DMS 273 (cell line): ENCODE results near the gene COL18A1.

Experiments used
- DNase-seq: peaks from one replicate; lab custom pipeline; 2025; ENCODE audit not compliant: unreplicated experiment; lab: John Stamatoyannopoulos, UW

The COL18A1 gene

DNA sequence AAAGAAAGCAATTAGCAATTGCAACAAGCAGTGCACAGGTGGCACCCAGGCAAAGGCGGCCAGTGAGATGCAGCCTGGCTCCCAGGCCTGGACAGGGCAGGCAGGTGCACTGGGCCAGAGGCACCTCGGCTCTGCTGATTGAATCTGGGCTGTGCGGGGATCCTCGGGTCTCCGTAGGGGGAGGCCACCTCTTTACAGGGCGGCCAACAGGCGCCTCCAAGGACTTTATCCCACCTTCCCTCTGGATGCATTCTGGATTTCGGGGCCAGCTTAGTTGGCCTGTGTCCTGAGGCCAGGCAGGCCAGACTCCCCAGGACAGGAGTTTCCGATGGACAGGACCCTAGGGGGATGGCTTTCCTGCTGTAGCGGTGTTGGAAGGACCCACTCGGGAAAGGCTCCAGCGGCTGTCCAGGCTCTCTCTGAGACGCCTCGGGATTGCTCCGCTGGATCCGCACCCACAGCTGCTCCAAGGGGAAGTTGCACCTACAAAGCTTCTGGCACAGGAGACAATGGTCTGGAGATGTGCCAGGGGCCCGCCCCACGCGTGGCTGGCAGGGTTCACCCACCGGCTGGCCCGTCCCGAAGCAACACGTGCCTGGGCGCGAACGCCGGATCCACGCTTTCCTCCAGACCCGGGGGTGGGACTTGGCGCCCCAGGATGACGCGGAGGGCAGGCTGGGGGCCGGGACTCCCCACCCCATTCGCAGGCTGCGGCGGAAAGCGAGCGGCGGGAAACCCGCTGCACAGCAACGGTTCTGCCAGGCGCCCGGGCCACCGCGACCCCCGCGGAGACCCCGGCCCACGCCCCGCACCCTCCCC, 136.5 kb downstream of the COL18A1 start:
- peak; percentile 88 for DNase-seq

DNA sequence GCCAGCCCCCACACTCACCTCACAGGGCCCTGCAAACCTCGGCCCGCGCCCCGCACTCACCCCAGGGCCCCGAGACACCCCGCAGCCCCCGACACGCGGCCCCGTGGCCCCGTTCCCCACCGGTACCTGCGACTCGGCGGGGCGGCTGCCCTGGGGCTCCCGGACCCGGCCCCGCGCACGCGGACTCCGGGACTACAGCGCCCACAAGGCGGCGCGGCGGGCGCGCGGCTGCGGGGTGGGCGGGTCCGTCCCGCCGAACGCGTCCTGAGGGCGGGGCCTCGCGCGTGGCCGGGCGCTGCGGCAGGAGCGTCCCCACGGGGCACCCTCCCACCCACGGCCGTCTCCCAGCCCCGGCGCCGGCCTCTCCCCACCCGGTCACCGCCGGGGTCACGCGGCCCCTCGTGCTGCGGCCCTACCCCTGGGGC, 137.3 kb downstream of the COL18A1 start, which contains the start of gene SLC19A1:
Gene SLC19A1, minus strand, starts transcription at position 199 of the 425 bp plus-strand sequence. CDS start 4,481 bp downstream, outside the sequence.
- DNase-seq = peak; percentile 90

DNA sequence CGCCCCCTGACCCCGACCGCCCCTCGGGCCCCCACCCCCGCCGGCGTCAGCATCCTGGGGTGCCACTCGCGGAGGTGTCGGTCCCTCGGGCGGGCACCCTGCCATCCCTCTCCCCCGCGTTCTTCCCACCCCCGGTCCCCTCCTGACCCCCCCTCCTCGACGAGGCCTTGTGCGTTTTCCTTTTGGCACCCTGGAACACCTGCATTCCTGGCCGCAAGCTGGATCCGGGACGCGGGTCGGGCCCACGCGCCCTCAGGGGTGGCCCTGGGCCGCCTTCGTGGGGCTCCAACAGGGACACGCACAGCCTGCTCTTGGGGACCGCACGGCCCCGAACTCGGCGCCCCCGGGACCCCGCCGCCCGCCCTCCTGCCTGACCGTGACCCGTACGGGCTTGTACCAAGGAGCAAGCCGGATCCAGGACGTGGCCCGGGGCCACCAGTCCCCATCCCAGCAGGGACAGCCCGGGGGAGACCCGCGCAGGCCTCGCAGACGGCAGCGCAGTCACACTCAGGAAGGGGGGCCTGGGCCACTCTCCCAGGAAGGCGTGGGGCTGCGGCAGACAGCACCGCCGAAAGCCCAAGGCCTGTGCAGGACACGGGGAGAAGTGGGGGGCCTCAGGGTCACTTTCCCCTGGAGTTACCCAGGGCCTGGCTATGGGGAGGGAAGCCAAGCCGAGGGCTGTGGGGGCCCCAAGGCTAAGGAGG, 137.9 kb downstream of the COL18A1 start:
- peak; percentile 46 for DNase-seq

DNA sequence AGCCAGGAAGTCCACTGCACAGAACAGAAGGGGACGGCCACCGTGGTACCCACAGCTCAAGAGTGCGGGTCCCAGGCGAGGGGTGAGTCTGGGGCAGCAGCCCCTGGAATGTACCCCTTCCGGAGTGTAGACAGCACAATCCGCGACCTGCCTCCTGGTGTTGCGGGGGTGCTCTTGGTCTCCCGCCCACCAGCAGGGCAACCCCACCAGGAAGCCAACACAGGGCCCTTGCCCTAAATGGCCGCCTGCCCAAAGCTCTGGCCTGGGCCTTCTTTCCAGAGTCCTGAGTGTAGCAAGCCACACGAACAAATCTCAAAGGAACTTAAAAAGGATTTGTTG, 138.4 kb downstream of the COL18A1 start:
- DNase-seq = no peak

DNA sequence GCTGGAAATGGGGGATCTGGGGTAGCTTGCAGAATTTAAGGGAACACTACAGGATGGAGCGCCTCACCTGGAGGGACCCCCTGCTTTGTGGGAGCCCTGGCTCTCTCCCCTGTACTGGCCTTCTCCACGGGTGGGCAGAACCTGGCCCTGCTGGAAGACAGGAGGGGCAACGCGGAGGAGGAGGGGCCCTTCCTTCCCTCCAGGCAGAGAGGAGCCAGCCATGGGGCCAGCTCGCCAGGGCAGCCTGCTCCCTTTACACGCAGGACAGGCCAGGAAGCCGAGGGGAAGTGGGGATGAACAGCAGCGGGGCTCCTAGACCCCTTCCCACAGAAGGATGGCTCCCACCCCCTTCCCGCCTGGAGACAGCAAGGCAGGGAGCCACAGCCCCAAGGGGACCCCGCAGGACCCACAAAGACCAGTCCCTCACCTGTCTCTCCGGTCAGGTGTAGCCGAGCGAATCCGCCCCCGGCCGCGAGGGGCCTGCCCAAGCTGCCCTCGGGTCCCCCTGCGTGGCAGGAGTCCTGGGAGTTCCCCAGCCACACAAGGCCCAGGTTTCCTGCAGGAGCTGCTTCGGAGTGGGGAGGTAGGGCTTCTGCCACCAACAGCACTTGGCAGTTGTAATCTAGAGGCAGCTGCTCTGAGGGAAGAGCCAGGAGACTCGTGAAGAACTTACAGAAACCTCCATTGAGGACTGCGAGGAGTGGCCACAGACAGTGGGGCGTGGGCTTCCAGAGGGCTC, 138.9 kb downstream of the COL18A1 start:
- peak; percentile 23 for DNase-seq

DNA sequence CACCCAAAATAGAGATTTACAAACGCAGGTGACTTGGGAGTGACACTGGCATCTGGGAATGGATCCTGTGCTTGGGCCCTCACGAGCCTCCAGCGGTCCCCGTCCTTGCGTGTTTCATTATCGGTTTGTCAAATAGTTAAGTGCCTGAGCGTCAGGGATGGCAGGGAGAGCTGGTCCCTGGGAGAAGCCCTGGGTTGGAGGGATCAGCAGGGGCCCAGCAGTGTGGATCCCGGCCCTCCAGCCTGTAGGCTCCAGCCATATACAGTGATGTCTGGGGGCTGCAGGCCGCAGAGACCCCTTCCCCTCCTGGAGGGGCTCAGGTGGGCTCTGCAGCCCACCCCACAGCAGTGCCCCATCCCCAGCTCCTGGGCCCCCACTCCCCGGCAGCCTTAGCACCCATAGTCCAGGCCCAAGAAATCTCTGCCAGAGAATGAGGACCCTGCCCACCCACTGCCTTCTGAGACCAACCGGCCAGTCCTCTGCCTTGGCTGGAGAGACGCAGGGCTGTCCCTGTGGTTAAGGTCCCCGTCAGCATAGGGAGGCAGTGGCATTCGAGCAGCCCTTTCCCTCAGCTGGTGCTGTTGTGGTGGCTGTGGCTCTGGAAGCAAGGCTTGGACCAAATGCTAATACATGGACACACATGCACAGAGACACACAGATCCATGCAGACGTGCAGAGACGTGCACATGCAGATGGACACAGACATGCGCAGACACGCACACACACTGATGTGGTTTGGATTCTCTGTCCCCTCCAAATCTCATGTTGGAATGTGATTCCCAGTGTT, 139.7 kb downstream of the COL18A1 start:
- DNase-seq = no peak

DNA sequence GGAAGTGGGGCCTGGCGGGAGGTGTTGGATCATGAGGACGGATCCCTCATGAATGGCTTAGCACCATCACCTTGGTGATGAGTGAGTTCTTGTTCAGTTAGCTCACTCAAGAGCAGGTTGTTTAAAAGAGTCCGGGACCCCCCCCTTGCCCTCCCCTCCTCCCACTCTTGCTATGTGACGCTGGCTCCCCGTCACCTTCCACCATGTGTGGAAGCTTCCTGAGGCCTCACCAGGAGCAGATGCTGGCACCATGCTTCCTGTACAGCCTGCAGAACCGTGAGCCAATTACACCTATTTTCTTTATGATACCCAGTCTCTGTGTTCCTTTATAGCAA, 140.2 kb downstream of the COL18A1 start:
- no peak for DNase-seq

DNA sequence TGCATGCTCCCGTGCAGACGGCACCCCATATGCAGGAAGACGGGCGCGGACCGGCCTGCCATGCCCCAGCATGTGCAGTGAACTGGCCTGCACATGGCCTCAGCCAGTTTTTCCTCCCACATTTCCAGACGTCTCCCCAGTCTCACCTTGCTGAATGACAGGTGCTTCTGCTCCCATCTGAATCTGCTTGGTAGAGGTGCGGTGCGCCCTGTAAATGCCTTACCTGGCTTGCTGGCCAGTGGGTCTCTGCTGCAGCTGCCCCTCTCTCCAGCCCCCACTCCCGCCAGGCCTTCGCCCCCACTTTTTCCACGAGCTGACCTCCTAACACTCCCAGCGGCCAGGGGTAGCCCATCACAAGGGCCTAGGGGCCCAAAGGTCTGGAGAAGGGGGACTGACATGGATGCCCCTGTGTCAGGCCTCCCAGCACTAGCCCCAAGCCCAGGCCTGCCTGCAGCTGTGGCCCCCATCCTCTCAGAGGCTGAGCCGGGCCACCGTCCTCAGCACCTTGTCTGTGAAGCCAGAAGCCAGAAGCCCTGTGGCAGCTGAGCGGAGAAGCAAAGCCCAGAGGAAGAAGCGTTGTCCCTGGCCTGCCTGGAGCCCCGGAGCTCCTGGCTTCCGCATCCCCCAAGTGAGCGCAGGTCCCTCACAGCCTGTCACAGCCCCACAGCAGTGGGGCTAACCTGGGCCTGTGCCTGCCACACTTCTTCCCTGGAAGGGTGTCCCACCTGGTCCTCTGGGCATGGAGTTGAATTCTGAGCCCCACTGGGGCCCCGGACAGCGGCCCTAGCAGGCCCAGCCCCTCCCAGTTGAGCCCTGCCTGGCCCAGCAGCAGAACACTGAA, 140.9 kb downstream of the COL18A1 start:
- no peak for DNase-seq

DNA sequence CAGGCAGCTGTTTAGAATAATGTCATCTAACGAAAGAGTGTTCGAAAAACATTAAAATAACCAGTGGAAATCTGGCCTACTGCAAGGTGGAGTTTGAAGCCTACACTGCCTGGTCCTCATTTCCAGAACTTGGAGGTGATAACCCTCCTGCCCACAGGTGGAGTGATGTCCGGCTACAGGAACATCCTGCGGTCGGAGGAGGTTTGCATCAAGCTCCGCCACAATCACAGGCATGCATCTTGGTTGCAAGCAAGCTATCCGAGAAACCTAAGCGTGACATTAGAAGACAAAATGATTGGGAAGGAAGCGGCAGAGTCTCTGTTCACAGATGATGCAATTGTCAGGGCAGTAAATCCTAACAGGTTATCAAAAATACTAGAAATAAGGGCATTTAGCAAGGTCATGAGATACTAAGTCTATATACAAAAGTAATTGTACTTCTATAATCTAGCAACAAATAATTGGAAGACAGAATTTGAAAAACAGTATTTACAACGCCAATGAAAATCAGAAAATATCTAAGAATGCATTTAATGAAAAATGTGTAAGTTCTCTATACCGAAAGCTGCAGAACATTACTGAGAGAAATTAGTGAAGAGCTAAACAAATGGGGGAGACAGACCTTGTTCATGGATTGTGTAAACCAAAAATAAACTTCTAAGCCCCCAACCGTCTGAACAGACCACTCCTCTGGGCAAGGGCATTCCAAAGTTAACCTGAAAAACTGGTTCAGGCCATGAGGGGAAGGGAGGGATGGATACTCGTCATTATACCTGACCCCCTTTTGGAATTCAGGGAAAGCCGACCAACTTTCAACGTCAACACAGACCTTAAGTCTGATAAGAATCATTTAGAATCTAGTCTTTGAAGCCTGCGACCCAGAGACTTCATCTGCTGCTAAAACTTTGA, 141.9 kb downstream of the COL18A1 start:
- no peak for DNase-seq

DNA sequence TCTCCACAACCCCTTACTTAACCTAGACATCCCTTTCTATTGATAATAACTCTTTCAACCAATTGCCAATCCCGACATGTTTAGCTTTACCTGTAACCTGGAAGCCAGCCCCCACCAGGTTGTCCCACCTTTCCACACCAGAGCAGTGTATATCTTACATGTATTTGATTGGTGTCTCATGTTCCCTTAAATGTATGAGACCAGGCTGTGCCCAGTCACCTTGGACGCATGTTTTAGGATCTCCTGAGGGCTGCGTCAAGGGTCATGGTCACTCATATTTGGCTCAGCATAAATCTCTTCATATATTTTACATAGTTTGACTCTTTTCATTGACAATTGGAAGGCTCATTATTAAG, 142.6 kb downstream of the COL18A1 start:
- no peak for DNase-seq

DNA sequence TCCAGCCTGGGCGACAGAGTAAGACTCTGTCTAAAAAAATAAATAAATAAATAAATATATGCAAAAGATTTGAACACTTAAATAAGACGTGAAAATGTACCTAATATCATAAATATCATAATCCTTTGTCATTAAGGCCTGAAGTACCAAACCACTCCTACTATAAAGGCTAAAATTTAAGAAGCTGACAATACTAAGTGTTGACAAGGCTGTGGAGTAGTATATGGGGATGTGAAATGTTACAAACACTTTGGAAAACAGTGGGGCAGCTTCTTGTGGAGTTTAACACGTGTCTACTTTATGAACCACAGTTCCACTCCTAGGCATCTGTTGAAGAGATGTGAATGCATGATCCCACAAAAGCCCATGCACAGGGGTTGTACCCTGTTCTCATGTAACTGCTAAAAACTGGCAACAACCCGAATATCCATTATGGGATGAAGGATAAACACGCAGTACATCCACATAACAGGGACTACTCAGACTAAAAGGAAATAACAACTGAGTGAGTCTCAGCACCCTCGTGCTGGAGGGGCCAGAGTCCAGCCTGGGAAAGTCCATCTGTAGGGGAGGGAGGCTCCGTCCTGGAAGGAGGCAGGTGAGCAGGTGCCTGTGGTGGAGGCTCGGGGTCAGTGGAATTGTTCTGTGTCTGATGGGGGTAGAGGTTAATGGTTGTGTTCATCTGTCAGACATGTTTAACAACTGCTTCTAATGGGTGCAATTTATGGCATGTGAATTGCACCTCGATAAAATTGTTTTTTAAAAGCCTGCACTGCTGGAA, 143.9 kb downstream of the COL18A1 start:
- no peak for DNase-seq

DNA sequence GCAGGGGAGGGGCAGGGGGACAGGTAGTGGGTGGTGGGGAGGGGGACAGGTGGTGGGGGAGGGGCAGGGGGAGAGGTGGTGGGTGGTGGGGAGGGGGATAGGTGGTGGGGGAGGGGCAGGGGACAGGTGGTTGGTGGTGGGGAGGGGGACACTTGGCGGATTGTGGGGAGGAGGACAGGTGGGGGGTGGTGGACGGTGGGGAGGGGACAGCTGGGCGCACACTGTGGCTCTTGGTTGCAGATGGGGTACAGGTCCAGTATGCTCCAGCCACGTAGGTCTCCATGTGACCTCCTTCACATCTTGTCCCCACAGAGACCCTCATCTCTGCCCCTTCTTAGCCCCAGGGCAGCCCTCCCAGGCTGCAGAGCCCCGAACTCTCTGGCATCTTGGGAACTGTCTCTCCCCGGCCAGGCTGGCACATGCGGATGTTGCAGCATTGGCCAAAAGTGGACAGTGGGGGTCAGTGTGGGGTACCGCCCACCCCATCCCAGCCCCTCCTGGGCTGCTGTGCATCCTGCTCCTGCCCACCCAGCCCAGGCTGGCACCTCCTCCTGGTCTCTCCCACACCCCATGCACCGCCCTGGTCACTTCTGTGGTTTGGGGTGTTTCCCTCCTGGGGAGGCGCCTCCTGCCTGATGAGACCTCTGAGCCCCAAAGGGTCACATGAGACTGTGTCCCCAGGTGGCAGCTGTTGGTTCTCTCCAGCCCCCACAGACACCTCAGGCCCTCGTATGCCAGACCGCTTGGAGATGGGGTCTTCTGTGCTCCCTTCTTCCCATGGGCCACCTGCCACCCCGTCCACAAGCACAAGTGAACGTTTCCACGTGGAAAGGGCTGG, 144.9 kb downstream of the COL18A1 start:
- DNase-seq = no peak

DNA sequence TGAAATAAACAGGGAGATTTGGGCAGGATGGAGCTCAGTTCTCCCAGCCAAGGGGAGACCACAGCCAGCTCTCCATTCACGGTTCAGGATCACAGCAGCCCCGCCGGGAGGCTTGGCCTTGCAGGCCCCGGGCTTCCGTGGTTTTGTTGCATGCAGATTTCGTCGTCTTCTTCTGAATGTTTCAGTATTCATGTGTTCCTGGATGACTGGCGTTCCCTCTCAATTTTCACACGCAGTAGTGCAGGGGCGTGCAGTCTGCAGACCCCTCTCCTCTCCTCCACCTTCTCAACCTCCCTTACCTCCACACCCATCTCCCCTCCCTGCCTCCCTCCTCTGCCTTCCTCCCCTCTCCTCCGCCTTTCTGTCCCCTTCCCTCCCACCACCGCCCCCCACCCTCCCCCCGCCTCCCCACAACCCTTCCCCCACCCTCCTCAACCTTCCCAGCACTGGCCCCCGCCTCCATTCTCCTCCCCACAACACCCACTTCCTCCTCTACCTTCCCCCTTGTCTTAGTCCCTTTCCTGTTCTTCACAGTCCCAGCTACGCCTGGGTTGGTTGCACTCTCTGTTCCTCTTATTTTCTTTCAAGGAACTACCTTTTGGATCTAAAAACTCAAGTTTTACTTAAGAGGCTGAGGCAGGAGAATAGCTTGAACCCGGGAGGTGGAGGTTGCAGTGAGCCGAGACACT, 145.7 kb downstream of the COL18A1 start:
- DNase-seq = no peak

DNA sequence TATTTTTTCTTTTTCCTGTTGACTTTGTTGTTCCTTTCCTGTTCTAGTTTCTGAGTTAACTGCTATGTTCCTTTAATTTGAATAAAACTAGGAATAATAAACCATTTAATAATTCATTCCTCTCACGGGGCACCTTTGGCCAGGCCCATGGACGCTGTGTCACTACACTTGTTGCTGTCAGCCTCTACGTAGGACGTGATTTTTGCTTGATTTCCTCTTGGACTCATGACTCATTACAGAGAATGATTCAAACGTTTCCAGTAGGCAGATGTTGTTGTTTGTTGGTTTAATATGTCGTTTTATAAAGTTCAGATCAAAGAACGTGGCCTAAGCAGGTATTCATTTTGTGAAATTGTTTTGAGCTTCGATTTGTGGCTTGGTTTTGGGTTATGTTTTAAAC, 146.4 kb downstream of the COL18A1 start:
- no peak for DNase-seq

DNA sequence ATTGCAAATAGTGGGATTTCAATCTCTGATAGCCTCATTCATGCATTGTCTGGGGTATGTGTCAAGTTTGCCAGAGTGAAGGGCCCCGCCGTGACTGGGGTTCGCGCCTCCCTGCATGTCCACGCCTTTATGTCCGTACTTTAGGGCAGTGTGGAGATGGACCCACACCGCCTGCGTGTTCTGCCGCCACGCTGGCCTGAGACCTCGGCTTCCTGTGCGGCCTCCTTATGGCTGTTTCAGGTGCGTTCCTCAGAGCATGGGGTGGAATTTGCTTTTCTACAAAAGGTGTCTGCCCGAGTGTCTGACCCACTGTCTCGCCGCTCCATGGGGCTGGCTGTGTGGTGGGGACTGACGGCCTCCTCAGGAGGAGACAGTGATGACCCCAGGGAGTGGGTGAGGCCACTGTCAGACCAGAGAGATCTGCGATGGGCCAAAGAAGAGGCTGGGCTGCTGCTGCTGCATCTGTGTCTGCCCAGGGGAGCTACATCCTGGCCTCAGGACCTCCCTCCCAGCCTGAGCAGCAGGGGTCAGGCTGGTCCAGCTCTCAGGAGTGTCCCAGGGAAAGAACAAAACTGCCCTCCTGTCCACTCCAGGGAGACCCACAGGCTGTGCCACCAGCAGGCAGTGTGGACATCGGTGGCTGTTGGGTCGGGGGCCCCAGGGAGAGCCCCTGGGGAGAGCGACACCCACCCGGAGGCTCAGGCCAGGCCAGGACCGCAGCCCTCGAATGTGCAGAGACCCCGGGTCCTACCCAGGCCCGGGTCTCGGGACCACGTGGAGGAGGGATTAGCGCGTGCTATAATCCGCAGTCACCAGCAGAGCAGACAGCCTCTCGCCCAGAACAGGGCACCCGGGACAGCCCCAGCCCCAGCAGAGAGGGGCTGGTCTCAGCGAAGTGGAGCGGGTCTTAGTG, 147.1 kb downstream of the COL18A1 start:
- DNase-seq = no peak
